Large intestine (tissue), 3 donors: Measurements from ENCODE around the gene ANO2. TPM values are rescaled to one million over a fixed set of nuclear protein-coding genes. Genes with fewer than 3 reads are reported as not detected.

Source experiments
- DNase-seq, 2 donors: peaks; one replicate each; pipeline versions ENCODE4 v3.0.0 to v3.0.0-alpha.2; 2013
- H3K27ac ChIP-seq: one replicate; pipeline ENCODE4 v1.5.1; 2013; ENCODE audit warnings: low read length
- H3K27me3 ChIP-seq: 2 replicates; pipeline ENCODE4 v1.6.1; 2013; ENCODE audit warnings: low read length; ENCODE audit not compliant: control insufficient read depth, insufficient read depth
- H3K36me3 ChIP-seq: 2 replicates; pipeline ENCODE4 v1.6.1; 2013; ENCODE audit warnings: low read length; ENCODE audit not compliant: control insufficient read depth, insufficient read depth
- H3K4me1 ChIP-seq: one replicate; pipeline ENCODE4 v1.6.1; 2013; ENCODE audit warnings: low read length; ENCODE audit not compliant: control insufficient read depth, insufficient read depth
- H3K4me3 ChIP-seq: one replicate; pipeline ENCODE4 v1.5.1; 2013; ENCODE audit warnings: low read length
- H3K9me3 ChIP-seq: one replicate; pipeline ENCODE4 v1.6.1; 2013; ENCODE audit warnings: mild to moderate bottlenecking, low read depth, low read length, moderate library complexity; ENCODE audit not compliant: control insufficient read depth
- WGBS: methylation state at CpG from one replicate; pipeline ENCODE4 v1.1.5; 2013; ENCODE audit warnings: low lambda C conversion rate; ENCODE audit not compliant: insufficient coverage; 5-methylcytosine and 5-hydroxymethylcytosine counted together
- polyA plus RNA-seq: library from polyadenylated mRNA; unstranded; fragments of 120-200 nt; gene quantifications from one replicate; pipeline ENCODE4 v1.2.1, GENCODE V29; 2013

ANO2 gene
- polyA plus RNA-seq, 1 donor, result 2.7 TPM

DNA sequence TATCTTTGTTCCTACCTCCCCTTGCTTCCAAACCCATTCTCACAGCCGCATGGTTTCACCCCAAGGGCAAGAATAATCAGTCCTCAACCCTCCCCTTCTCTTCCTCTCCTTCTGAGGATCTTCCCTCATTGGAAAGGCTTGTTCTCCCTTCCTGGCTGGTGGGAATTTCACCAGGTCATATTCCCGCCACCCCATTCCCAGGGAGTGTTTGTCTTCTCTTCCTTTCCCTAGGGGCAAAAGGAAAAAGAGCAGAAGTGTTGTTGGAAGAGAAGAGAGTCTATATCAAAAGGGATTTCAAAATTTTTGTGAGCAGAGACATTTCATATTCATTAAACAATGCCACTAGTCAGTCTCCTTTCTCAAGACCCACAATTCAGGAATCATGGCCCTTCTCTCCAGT lies 176.9 kb downstream of the ANO2 start:
- DNase-seq, result no peak
- Histone ChIP-seq H3K4me3 (no peak overlapping the region), H3K4me1 (no peaks in the 10 kb centered on the region), H3K36me3 (no peaks in the 10 kb centered on the region), H3K27me3 (peaks cover 16% of the 10 kb centered on the region), H3K27ac (no peak overlapping the region), H3K9me3 (no peaks in the 10 kb centered on the region)
- no CpG with 5 or more reads among the region's 2 CpGs for WGBS

DNA sequence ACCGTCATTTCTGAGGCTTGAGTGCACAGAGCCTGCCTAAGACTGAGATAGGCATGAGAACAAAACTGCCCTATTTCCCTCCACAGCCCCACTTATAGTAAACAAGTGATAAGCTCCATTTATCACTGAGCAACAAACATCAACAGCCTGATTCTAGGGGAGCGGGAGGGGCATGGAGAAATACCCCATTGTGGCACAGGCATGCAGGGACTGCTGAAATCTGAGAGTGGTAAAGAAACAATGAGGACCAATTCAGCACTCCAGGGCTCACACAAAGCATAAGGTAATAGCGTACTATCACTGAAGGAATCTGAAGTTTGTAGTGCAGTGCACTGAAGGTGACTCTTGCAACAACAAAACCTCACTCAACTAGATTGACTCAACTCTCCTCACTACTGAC lies 186.7 kb downstream of the ANO2 start:
- Histone ChIP-seq H3K4me1 (no peaks in the 10 kb centered on the region), H3K9me3 (no peaks in the 10 kb centered on the region), H3K36me3 (no peaks in the 10 kb centered on the region), H3K27me3 (peaks cover 12% of the 10 kb centered on the region), H3K4me3 (no peak overlapping the region), H3K27ac (no peak overlapping the region)
- no peak for DNase-seq
- WGBS, result no CpG with 5 or more reads among the region's 3 CpGs

DNA sequence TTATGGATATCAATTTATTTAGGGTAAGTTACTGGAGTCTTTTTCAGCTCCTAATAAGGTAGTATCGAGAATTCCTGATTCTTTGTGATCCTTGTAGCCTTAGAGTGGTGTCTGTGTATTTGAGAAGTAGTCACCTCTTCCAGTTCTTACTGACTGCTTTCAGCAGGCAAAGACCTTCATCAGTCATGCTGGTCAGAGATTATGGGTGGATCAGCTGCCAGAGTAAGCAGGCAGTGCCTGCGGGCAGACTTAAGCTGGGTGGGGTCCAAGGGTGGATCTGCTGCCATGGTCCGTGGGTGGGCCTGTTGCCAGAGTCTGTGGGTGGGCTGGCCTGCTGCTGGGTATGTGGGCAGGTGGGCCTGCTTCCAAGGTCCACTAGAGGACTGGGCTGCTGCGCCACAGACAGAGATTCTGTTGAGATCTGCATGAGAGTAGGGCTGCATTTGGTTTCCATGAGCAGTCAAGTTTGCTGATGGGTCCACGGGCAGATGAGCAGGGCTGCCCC lies 188.7 kb downstream of the ANO2 start:
- H3K36me3 ChIP-seq, result no peaks in the 10 kb centered on the region
- H3K27me3 ChIP-seq, result peaks cover 12% of the 10 kb centered on the region
- no peaks in the 10 kb centered on the region for H3K9me3 ChIP-seq
- H3K4me3 ChIP-seq, result no peak overlapping the region
- no peak for DNase-seq
- H3K27ac ChIP-seq, result no peak overlapping the region
- H3K4me1 ChIP-seq, result no peaks in the 10 kb centered on the region
- 100% methylated on average over 1 of the region's 5 CpGs for WGBS

DNA sequence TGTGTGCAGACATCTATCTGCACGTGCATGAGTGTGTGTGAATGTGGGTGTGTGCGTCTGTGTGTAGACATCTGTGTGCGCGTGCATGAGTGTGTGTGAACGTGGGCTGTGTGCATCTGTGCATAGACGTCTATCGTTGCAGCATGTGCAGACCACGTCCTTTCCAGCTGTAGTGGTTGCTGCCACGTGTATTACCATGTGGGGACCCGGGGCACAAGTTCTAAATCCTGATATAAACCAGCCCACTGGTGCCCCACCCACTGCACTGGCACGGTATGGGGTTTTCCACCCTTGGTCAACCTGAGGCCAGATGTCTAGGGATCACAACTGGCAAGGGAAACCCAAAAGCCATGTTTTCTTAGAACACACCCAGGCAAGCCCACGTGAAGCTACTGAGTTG lies 197.0 kb downstream of the ANO2 start:
- H3K4me1 ChIP-seq, result no peaks in the 10 kb centered on the region
- no peaks in the 10 kb centered on the region for H3K27me3 ChIP-seq
- no peak for DNase-seq
- no peak overlapping the region for H3K4me3 ChIP-seq
- WGBS, result 100% methylated on average over 1 of the region's 12 CpGs
- no peak overlapping the region for H3K27ac ChIP-seq
- H3K36me3 ChIP-seq, result no peaks in the 10 kb centered on the region
- H3K9me3 ChIP-seq, result no peaks in the 10 kb centered on the region

DNA sequence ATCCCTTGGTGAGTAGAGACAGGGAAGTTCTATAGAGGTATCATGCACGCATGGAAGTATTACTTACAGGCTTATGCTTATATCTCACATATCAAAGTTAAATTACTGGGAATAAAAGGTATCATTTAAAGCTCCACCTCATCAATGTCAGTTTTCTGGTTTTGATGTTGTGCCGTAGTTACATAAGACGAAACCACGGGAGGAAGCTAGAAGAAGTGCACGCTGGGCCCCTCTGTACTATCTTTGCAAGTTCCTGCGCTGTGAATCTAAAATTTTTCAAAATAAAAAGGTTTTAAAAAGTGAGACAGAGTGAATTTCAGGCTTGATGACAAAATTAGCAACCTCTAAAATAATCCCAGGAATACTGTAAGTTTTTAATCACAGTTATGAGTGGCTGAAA lies 198.1 kb downstream of the ANO2 start:
- Histone ChIP-seq H3K4me3 (no peak overlapping the region), H3K27ac (no peak overlapping the region), H3K4me1 (no peaks in the 10 kb centered on the region), H3K9me3 (no peaks in the 10 kb centered on the region), H3K36me3 (no peaks in the 10 kb centered on the region), H3K27me3 (no peaks in the 10 kb centered on the region)
- WGBS, result no CpG with 5 or more reads among the region's 6 CpGs
- DNase-seq, result no peak

DNA sequence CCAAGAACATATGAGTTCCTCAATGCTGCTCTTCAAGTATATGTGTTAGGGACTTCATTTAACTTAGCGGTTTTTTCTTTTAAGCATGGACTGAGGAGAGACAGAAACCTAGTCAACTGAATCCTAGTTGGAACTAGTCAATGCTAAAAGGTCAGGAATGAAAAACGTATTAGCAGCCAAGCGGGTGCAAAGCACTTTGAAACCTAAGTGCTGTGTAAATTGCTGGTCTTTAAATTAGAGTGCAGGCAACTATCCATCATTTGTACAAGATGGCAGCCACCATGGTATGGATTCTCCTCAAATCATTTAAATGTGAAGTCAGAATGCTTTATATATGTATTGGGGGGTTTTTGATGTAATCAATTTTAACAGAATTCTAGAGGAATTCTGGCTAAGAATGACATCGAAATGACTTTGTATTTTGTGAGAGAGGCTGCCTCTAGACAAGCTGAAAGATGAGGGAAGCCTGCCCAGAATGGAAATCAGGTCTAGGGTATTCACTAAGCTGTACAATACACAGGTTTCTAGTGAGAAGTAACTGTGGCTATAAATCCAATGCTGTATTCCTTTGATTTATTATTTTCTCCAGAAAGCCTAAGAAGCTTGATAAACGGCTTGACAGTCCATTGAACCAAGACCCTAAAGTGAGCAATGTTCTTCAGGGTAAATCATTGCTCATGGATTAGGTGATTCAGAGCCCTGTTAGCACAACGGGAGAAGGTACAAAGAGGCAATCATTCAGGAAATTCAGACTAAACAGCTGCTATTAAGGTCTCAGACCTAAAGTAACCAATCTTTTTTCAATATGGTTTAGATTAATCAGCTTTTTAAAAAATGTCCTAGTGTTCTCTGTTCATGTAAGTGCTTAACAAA lies 198.8 kb downstream of the ANO2 start:
- Histone ChIP-seq H3K4me3 (no peak overlapping the region), H3K4me1 (no peaks in the 10 kb centered on the region), H3K9me3 (no peaks in the 10 kb centered on the region), H3K36me3 (no peaks in the 10 kb centered on the region), H3K27me3 (no peaks in the 10 kb centered on the region), H3K27ac (no peak overlapping the region)
- 100% methylated on average over 1 of the region's 6 CpGs for WGBS
- no peak for DNase-seq

DNA sequence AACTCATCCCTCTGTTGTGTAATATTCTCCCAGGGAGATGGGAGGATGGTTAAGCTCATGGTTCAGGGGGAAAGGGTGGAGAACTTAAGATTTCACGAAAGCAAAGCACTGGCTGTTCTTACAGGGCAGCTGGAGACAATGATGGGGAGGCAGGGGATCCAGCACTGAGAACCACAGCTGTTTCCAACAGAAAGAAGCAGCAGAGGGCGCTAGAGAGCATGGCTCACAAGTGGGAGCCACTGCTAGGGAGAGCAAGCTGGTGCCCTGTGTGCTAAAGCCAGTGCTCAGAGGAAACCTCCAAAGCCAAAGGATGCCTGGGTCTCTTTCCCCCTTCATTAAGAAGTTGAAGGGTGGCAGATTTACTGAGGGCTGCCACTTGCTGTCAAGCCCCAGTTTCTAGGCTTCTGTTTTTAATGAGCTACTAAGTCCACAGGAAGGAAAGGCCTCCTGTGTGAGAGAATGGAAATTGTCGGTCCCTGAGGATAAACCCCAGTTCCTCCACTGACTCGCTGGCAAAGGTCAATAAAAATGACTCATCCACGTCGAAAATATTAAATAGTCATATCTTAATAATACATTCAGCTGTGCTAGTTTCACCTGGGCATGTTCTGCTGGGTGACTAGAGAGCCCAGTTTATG lies 199.7 kb downstream of the ANO2 start:
- DNase-seq, result peak; percentile 40 to 52
- Histone ChIP-seq H3K4me3 (no peak overlapping the region), H3K27me3 (no peaks in the 10 kb centered on the region), H3K36me3 (no peaks in the 10 kb centered on the region), H3K4me1 (no peaks in the 10 kb centered on the region), H3K9me3 (no peaks in the 10 kb centered on the region), H3K27ac (no peak overlapping the region)
- 100% methylated on average over 1 of the region's 6 CpGs for WGBS

DNA sequence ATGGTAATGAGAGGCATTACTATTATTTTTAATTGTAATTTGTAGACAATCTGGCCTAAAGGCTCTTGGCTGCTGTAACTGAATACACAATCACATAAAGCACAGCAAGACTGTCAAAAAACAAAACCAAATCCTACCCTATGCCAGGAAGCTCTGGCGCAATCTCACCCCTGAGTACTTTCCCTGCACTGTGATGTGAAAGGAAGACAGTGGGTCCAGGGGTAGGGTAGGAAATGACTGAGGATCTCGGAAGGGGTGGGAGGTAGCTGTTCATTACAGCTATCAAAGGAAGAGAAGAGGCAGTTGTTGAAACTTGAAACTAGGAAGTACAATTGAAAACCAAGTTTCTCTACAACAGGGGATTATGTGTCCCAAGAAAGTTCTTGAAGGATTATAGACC lies 202.8 kb downstream of the ANO2 start:
- H3K27me3 ChIP-seq, result no peaks in the 10 kb centered on the region

DNA sequence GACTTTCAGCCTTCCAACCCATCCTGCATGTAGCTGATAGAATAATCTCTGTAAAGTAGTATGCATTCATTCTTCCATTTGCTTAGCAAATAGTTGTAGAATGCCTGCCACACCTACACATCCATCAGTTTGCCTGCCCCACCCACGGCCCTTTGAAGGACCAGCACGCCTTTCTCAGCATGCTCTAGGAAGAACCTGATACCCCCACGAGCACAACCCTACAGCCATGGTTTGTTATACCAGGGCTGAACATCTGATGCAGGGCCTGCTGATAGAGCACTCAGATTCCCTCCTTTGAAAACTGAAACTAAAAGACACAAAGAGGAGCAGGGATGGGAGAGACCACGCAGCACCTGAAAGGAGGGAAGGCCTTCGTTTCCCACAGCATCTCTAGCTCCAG lies 205.1 kb downstream of the ANO2 start:
- Histone ChIP-seq H3K36me3 (no peaks in the 10 kb centered on the region), H3K4me3 (no peak overlapping the region), H3K9me3 (no peaks in the 10 kb centered on the region), H3K27ac (no peak overlapping the region), H3K27me3 (no peaks in the 10 kb centered on the region), H3K4me1 (no peaks in the 10 kb centered on the region)
- DNase-seq, result no peak
- WGBS, result no CpG with 5 or more reads among the region's 5 CpGs

More for the DNA sequence above, 202.8 kb downstream of the ANO2 start:
- H3K4me1 ChIP-seq, result no peaks in the 10 kb centered on the region
- no CpG with 5 or more reads among the region's 2 CpGs for WGBS
- no peaks in the 10 kb centered on the region for H3K36me3 ChIP-seq
- DNase-seq, result no peak
- no peak overlapping the region for H3K27ac ChIP-seq
- no peak overlapping the region for H3K4me3 ChIP-seq
- no peaks in the 10 kb centered on the region for H3K9me3 ChIP-seq

DNA sequence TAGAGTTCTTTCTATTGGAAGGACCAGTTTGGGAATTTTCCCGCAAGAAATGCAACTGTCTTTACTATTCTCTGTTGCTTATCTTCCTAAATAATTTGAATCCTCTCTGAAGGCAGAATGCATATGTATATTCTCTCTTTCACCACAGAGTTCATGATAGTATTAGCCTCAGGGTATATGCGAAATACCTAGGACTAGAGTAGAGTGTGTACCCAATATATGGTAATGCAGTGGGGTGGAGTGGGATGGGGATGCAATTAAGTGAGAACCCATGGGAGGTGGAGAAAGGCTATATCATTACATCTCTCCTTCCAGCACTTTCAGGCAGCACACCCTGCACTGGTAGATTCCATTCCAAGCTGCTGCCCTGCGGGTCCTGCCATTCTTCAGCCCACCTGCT lies 207.3 kb downstream of the ANO2 start:
- no peaks in the 10 kb centered on the region for H3K4me1 ChIP-seq
- WGBS, result 100% methylated on average over 1 of the region's 3 CpGs
- H3K4me3 ChIP-seq, result no peak overlapping the region
- H3K27me3 ChIP-seq, result no peaks in the 10 kb centered on the region
- H3K36me3 ChIP-seq, result no peaks in the 10 kb centered on the region
- no peaks in the 10 kb centered on the region for H3K9me3 ChIP-seq
- DNase-seq, result no peak
- no peak overlapping the region for H3K27ac ChIP-seq
